Type B pancreatic cell (in vitro differentiated cells): ENCODE measurements around the gene RERE. TPM values are rescaled to one million over a fixed set of nuclear protein-coding genes. Genes with fewer than 3 reads are reported as not detected.

Source experiments
- DNase-seq: peaks from one replicate; pipeline ENCODE4 v3.0.0; 2021; ENCODE audit warnings: mixed read lengths; ENCODE audit not compliant: unreplicated experiment; ENCODE audit errors: extremely low spot score
- H3K27ac Mint-ChIP-seq: 2 replicates; pipeline ENCODE4 v1.8.0; 2021; ENCODE audit warnings: mild to moderate bottlenecking, mixed read lengths
- H3K27me3 Mint-ChIP-seq: 2 replicates; pipeline ENCODE4 v1.8.0; 2021; ENCODE audit warnings: mixed read lengths
- H3K36me3 Mint-ChIP-seq: 2 replicates; pipeline ENCODE4 v1.8.0; 2021; ENCODE audit warnings: mixed read lengths
- H3K4me1 Mint-ChIP-seq: one replicate; pipeline ENCODE4 v1.8.0; 2021; ENCODE audit warnings: mixed read lengths; ENCODE audit not compliant: unreplicated experiment
- H3K4me3 Mint-ChIP-seq: 2 replicates; pipeline ENCODE4 v1.8.0; 2021; ENCODE audit warnings: mild to moderate bottlenecking, mixed read lengths
- H3K9me3 Mint-ChIP-seq: 2 replicates; pipeline ENCODE4 v1.8.0; 2021; ENCODE audit warnings: mixed read lengths
- CTCF ChIP-seq: fragments of 200-600 bp; sonication (generic); conservative IDR thresholded peaks from 2 replicates; pipeline ENCODE4 v1.5.0; 2021; ENCODE audit warnings: antibody characterized with exemption, mild to moderate bottlenecking
- total RNA-seq: library from RNA; stranded (reverse); gene quantifications from 2 replicates; pipeline ENCODE4 v1.2.1, GENCODE V29; 2021; ENCODE audit warnings: low replicate concordance

RERE gene
- total RNA-seq, 1 donor from 2014 or later, result 141 TPM

- H3K4me1 Mint-ChIP-seq, result peaks cover 27% of the 10 kb centered on the region
- H3K27ac Mint-ChIP-seq, result peak overlapping the region; percentile 3
- no peaks in the 10 kb centered on the region for H3K27me3 Mint-ChIP-seq
- no peak for TF ChIP-seq CTCF
- H3K9me3 Mint-ChIP-seq, result no peaks in the 10 kb centered on the region
- H3K4me3 Mint-ChIP-seq, result no peak overlapping the region
- H3K36me3 Mint-ChIP-seq, result peaks cover 20% of the 10 kb centered on the region
- no peak for DNase-seq
Observed at GRCh38 chr1:8487249-8487648, 330.2 kb downstream of the RERE start.

- Mint-ChIP-seq H3K4me3 (no peak overlapping the region), H3K9me3 (no peaks in the 10 kb centered on the region), H3K4me1 (peaks cover 25% of the 10 kb centered on the region), H3K27me3 (no peaks in the 10 kb centered on the region), H3K27ac (no peak overlapping the region), H3K36me3 (peaks cover 13% of the 10 kb centered on the region)
- no peak for DNase-seq
- no peak for TF ChIP-seq CTCF
Observed at GRCh38 chr1:8486047-8486446, 331.4 kb downstream of the RERE start.

- Mint-ChIP-seq H3K27ac (peak overlapping the region; percentile 95), H3K9me3 (no peaks in the 10 kb centered on the region), H3K4me3 (no peak overlapping the region), H3K27me3 (no peaks in the 10 kb centered on the region), H3K4me1 (peaks cover 22% of the 10 kb centered on the region), H3K36me3 (peaks cover 18% of the 10 kb centered on the region)
- no peak for DNase-seq
- no peak for TF ChIP-seq CTCF
Observed at GRCh38 chr1:8483586-8483985, 333.9 kb downstream of the RERE start.

- Mint-ChIP-seq H3K27me3 (no peaks in the 10 kb centered on the region), H3K36me3 (peaks cover 18% of the 10 kb centered on the region), H3K27ac (peak overlapping the region; percentile 95), H3K9me3 (no peaks in the 10 kb centered on the region), H3K4me3 (peak overlapping the region; percentile 17), H3K4me1 (peaks cover 26% of the 10 kb centered on the region)
- TF ChIP-seq CTCF, result no peak
- DNase-seq, result no peak
Observed at GRCh38 chr1:8482979-8483381, 334.5 kb downstream of the RERE start.

- Mint-ChIP-seq H3K27ac (peak overlapping the region; percentile 69), H3K4me1 (peaks cover 37% of the 10 kb centered on the region), H3K27me3 (no peaks in the 10 kb centered on the region), H3K4me3 (peak overlapping the region; percentile 46), H3K36me3 (peaks cover 13% of the 10 kb centered on the region), H3K9me3 (no peaks in the 10 kb centered on the region)
- no peak for TF ChIP-seq CTCF
- DNase-seq, result no peak
Observed at GRCh38 chr1:8481650-8482380, 335.6 kb downstream of the RERE start.
